GM23338 (cell line): ENCODE results near the gene PDE4B. TPM values are rescaled to one million over a fixed set of nuclear protein-coding genes. Genes with fewer than 3 reads are reported as not detected.

Experiments used
- ATAC-seq: fragments of 200-7000 bp; cut with Tn5 transposase; 3 replicates; pipeline ENCODE4 v1.9.1; 2020
- DNase-seq: peaks from one replicate; pipeline ENCODE4 v3.0.0-alpha.2; 2015; ENCODE audit warnings: low spot score
- H2AFZ ChIP-seq: fragments of 200-600 bp; sonication (generic); 2 replicates; pipeline ENCODE4 v1.8.0; 2016; ENCODE audit warnings: antibody characterized with exemption, mild to moderate bottlenecking, moderate library complexity
- H3F3A ChIP-seq: fragments of 200-600 bp; sonication (generic); replicated peaks from 2 replicates; pipeline ENCODE4 v1.8.0; 2017; ENCODE audit warnings: antibody characterized with exemption, mixed run types, low read depth
- H3K27ac ChIP-seq: fragments of 200-600 bp; sonication (generic); 2 replicates; pipeline ENCODE4 v1.6.1; 2016; ENCODE audit warnings: low read depth
- H3K27me3 ChIP-seq: fragments of 200-600 bp; sonication (generic); 2 replicates; pipeline ENCODE4 v1.8.0; 2016; ENCODE audit warnings: mild to moderate bottlenecking, mixed run types, moderate library complexity; ENCODE audit not compliant: insufficient read depth
- H3K36me3 ChIP-seq: fragments of 200-600 bp; sonication (generic); 2 replicates; pipeline ENCODE4 v1.8.0; 2016; ENCODE audit warnings: mild to moderate bottlenecking; ENCODE audit not compliant: insufficient read depth
- H3K4me1 ChIP-seq: fragments of 200-600 bp; sonication (generic); 2 replicates; pipeline ENCODE4 v1.8.0; 2016; ENCODE audit warnings: mild to moderate bottlenecking, moderate library complexity; ENCODE audit not compliant: insufficient read depth
- H3K4me2 ChIP-seq: fragments of 200-600 bp; sonication (generic); 2 replicates; pipeline ENCODE4 v1.7.1; 2017; ENCODE audit warnings: mixed run types
- H3K4me3 ChIP-seq: fragments of 200-600 bp; sonication (generic); 2 replicates; pipeline ENCODE4 v1.6.1; 2016; ENCODE audit warnings: mixed run types
- H3K79me2 ChIP-seq: fragments of 200-600 bp; sonication (generic); replicated peaks from 2 replicates; pipeline ENCODE4 v1.8.0; 2017; ENCODE audit warnings: mild to moderate bottlenecking; ENCODE audit not compliant: insufficient read depth
- H3K9me2 ChIP-seq: fragments of 200-600 bp; sonication (generic); 2 replicates; pipeline ENCODE4 v1.8.0; 2017; ENCODE audit not compliant: insufficient read depth
- H4K20me1 ChIP-seq: fragments of 200-600 bp; sonication (generic); replicated peaks from 2 replicates; pipeline ENCODE4 v1.8.0; 2017; ENCODE audit warnings: mild to moderate bottlenecking; ENCODE audit not compliant: insufficient read depth
- H3K27ac Mint-ChIP-seq: 2 replicates; pipeline ENCODE4 v1.8.0; 2020; ENCODE audit warnings: inconsistent platforms, mild to moderate bottlenecking, moderate library complexity, mixed read lengths
- H3K27me3 Mint-ChIP-seq: 3 replicates; pipeline ENCODE4 v1.8.0; 2022; ENCODE audit warnings: low read depth, mild to moderate bottlenecking, moderate library complexity, mixed read lengths, inconsistent platforms; ENCODE audit not compliant: insufficient read depth, poor library complexity
- H3K36me3 Mint-ChIP-seq: 3 replicates; pipeline ENCODE4 v1.8.0; 2021; ENCODE audit warnings: low read depth, mild to moderate bottlenecking, inconsistent platforms, moderate library complexity, mixed read lengths
- H3K4me1 Mint-ChIP-seq: 3 replicates; pipeline ENCODE4 v1.8.0; 2020; ENCODE audit warnings: mild to moderate bottlenecking, inconsistent platforms, mixed read lengths
- H3K4me3 Mint-ChIP-seq: 3 replicates; pipeline ENCODE4 v1.8.0; 2021; ENCODE audit warnings: moderate library complexity, mild to moderate bottlenecking, inconsistent platforms, mixed read lengths
- H3K9me3 Mint-ChIP-seq: 3 replicates; pipeline ENCODE4 v1.8.0; 2020; ENCODE audit warnings: moderate library complexity, mild to moderate bottlenecking, inconsistent platforms, mixed read lengths
- CREB1 ChIP-seq: fragments of 250-450 bp; sonication (Bioruptor Pico); IDR thresholded peaks from 2 replicates; pipeline ENCODE4 v1.5.0; 2020; ENCODE audit warnings: low read depth, mild to moderate bottlenecking, moderate library complexity
- EZH2 ChIP-seq: fragments of 200-600 bp; sonication (generic); IDR thresholded peaks from one replicate; pipeline ENCODE4 v1.8.0; 2017; ENCODE audit warnings: antibody characterized with exemption, mild to moderate bottlenecking, low read depth; ENCODE audit not compliant: unreplicated experiment
- JUNB ChIP-seq: IDR thresholded peaks from one replicate; pipeline ENCODE4 v1.6.1; 2016; ENCODE audit warnings: antibody characterized with exemption; ENCODE audit not compliant: unreplicated experiment
- NANOG ChIP-seq: IDR thresholded peaks from 2 replicates; pipeline ENCODE4 v1.6.1; 2016; ENCODE audit warnings: antibody characterized with exemption, borderline replicate concordance
- POLR2AphosphoS5 ChIP-seq: IDR thresholded peaks from 2 replicates; pipeline ENCODE4 v1.6.1; 2016; ENCODE audit warnings: antibody characterized with exemption, low read depth
- STAT1 ChIP-seq: IDR thresholded peaks from one replicate; pipeline ENCODE4 v1.6.1; 2016; ENCODE audit warnings: antibody characterized with exemption; ENCODE audit not compliant: unreplicated experiment
- ZNF114 ChIP-seq: fragments of 250-450 bp; sonication (Bioruptor Pico); IDR thresholded peaks from 2 replicates; pipeline ENCODE4 v1.5.0; 2020; ENCODE audit warnings: mild to moderate bottlenecking, moderate library complexity
- ZNF331 ChIP-seq: fragments of 250-450 bp; sonication (Bioruptor Pico); IDR thresholded peaks from 2 replicates; pipeline ENCODE4 v1.5.0; 2020; ENCODE audit warnings: low read depth, mild to moderate bottlenecking, moderate library complexity
- polyA plus RNA-seq: library from polyadenylated mRNA; unstranded; fragments of >200 nt; fragmentation: Nextera tagmentation; extraction: Ambion mirVana; gene quantifications from 2 replicates; pipeline ENCODE4 v1.2.1, GENCODE V29; 2016
- total RNA-seq: library from RNA; depleted of rRNA; stranded (reverse); fragments of >200 nt; shearing (Covaris generic); gene quantifications from 2 replicates; pipeline ENCODE4 v1.2.3, GENCODE V29; 2014
- TF ChIP-seq, protein P1 (sequence below), 2 experiments: fragments of 200-600 bp in 1 of 2; sonication (generic) in 1 of 2; conservative IDR thresholded peaks; 2 replicates each; pipeline versions ENCODE4 v1.5.1 to v1.6.1; 2016 to 2017; ENCODE audit warnings: antibody characterized with exemption in 2 of 2, low read depth in 2 of 2, mild to moderate bottlenecking in 2 of 2, moderate library complexity in 1 of 2
- TF ChIP-seq, protein P2 (sequence below): IDR thresholded peaks from 2 replicates; pipeline ENCODE4 v1.6.1; 2016; ENCODE audit warnings: antibody characterized with exemption
- TF ChIP-seq, protein P3 (sequence below): IDR thresholded peaks from one replicate; pipeline ENCODE4 v1.6.1; 2018; ENCODE audit warnings: antibody characterized with exemption; ENCODE audit not compliant: unreplicated experiment

Gene PDE4B
- total and polyA plus RNA-seq, 2 experiments from 2014 or later: 14.0 to 25.6 TPM

DNA sequence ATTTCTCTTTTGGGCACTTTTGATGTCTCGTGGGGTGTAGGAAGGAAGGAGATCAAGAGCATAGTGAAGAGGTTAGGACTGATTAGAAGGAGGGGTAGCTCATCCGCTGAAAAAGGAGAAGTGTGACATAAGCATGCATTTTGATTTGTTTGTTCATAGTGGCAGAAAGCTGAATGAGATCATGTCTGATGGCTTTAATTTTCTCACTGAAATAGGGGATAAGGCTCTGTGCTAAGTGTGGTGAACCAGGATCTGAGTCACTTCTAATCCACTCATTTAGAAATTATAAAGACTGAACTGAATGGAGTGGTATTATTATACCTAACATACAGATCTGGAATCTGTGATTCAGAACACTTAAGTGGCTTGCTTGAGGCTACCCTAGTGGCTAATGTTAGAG is 344.5 kb downstream of the PDE4B start (continued):
- TF ChIP-seq, protein P1, sequence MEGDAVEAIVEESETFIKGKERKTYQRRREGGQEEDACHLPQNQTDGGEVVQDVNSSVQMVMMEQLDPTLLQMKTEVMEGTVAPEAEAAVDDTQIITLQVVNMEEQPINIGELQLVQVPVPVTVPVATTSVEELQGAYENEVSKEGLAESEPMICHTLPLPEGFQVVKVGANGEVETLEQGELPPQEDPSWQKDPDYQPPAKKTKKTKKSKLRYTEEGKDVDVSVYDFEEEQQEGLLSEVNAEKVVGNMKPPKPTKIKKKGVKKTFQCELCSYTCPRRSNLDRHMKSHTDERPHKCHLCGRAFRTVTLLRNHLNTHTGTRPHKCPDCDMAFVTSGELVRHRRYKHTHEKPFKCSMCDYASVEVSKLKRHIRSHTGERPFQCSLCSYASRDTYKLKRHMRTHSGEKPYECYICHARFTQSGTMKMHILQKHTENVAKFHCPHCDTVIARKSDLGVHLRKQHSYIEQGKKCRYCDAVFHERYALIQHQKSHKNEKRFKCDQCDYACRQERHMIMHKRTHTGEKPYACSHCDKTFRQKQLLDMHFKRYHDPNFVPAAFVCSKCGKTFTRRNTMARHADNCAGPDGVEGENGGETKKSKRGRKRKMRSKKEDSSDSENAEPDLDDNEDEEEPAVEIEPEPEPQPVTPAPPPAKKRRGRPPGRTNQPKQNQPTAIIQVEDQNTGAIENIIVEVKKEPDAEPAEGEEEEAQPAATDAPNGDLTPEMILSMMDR (conservative IDR thresholded peaks at IDR 0.05; ENCODE audit: low read depth in 2 of 2): no peak

DNA sequence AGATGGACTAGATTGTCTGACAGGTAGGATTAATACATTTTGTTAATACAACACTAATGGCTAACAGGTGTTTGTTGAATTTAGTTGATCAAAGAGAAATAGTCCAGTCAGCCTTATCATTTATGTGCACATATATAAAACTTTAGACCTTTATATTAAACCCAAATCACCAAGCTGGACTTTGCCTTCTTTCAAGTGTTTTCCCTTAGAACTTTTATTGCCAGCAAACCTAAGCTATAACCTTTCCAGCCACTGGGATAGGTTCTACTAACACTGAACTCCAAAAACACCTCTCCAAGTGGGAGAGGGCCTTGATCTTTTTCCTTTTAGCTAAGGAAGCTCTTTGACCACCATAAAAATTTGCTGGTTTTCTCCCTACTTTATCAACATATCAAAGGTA is 345.9 kb downstream of the PDE4B start:
- DNase-seq (no peak), ATAC-seq (no peak)
- Histone ChIP-seq H3K4me3 (no peak overlapping the region), H4K20me1 (no peaks in the 10 kb centered on the region), H3K79me2 (no peaks in the 10 kb centered on the region), H3K27me3 (no peaks in the 10 kb centered on the region), H3K4me2 (no peak overlapping the region), H2AFZ (no peak overlapping the region), H3K9me2 (no peaks in the 10 kb centered on the region), H3K4me1 (no peaks in the 10 kb centered on the region), H3K36me3 (no peaks in the 10 kb centered on the region), H3F3A (no peaks in the 10 kb centered on the region), H3K27ac (no peak overlapping the region)
- no peaks in the 10 kb centered on the region for H3K36me3 Mint-ChIP-seq
- H3K9me3 Mint-ChIP-seq: no peaks in the 10 kb centered on the region
- H3K27ac Mint-ChIP-seq: no peak overlapping the region
- H3K4me1 Mint-ChIP-seq: no peaks in the 10 kb centered on the region
- no peak overlapping the region for H3K4me3 Mint-ChIP-seq
- no peaks in the 10 kb centered on the region for H3K27me3 Mint-ChIP-seq
- TF ChIP-seq, protein P2, sequence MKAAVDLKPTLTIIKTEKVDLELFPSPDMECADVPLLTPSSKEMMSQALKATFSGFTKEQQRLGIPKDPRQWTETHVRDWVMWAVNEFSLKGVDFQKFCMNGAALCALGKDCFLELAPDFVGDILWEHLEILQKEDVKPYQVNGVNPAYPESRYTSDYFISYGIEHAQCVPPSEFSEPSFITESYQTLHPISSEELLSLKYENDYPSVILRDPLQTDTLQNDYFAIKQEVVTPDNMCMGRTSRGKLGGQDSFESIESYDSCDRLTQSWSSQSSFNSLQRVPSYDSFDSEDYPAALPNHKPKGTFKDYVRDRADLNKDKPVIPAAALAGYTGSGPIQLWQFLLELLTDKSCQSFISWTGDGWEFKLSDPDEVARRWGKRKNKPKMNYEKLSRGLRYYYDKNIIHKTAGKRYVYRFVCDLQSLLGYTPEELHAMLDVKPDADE: no peak
- TF ChIP-seq JUNB (no peak), EZH2 (no peak), POLR2AphosphoS5 (no peak), ZNF331 (CRISPR knock-in tag) (no peak), ZNF114 (CRISPR knock-in tag) (no peak), STAT1 (no peak), CREB1 (CRISPR knock-in tag) (no peak), NANOG (no peak)
- TF ChIP-seq, protein P3, sequence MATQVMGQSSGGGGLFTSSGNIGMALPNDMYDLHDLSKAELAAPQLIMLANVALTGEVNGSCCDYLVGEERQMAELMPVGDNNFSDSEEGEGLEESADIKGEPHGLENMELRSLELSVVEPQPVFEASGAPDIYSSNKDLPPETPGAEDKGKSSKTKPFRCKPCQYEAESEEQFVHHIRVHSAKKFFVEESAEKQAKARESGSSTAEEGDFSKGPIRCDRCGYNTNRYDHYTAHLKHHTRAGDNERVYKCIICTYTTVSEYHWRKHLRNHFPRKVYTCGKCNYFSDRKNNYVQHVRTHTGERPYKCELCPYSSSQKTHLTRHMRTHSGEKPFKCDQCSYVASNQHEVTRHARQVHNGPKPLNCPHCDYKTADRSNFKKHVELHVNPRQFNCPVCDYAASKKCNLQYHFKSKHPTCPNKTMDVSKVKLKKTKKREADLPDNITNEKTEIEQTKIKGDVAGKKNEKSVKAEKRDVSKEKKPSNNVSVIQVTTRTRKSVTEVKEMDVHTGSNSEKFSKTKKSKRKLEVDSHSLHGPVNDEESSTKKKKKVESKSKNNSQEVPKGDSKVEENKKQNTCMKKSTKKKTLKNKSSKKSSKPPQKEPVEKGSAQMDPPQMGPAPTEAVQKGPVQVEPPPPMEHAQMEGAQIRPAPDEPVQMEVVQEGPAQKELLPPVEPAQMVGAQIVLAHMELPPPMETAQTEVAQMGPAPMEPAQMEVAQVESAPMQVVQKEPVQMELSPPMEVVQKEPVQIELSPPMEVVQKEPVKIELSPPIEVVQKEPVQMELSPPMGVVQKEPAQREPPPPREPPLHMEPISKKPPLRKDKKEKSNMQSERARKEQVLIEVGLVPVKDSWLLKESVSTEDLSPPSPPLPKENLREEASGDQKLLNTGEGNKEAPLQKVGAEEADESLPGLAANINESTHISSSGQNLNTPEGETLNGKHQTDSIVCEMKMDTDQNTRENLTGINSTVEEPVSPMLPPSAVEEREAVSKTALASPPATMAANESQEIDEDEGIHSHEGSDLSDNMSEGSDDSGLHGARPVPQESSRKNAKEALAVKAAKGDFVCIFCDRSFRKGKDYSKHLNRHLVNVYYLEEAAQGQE: no peak
- TF ChIP-seq, protein P1 (conservative IDR thresholded peaks at IDR 0.05; ENCODE audit: low read depth in 2 of 2): no peak
